Articular chondrocyte of knee joint (primary cell): Measurements from ENCODE around the gene CHRDL2. TPM values are rescaled to one million over a fixed set of nuclear protein-coding genes. Genes with fewer than 3 reads are reported as not detected.

ENCODE experiments used
- small RNA-seq: library from RNA; depleted of rRNA; stranded (forward); fragments of <200 nt; gene quantifications from one replicate; pipeline ENCODE3, GENCODE V24; 2012
- total RNA-seq: library from RNA; depleted of rRNA; stranded (reverse); fragments of >200 nt; gene quantifications from 2 replicates; pipeline ENCODE4 v1.2.3, GENCODE V29; 2012

The CHRDL2 gene, protein sequence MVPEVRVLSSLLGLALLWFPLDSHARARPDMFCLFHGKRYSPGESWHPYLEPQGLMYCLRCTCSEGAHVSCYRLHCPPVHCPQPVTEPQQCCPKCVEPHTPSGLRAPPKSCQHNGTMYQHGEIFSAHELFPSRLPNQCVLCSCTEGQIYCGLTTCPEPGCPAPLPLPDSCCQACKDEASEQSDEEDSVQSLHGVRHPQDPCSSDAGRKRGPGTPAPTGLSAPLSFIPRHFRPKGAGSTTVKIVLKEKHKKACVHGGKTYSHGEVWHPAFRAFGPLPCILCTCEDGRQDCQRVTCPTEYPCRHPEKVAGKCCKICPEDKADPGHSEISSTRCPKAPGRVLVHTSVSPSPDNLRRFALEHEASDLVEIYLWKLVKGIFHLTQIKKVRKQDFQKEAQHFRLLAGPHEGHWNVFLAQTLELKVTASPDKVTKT
- 0.39 TPM in 1 of 2 replicates, not detected in the other for total RNA-seq

DNA sequence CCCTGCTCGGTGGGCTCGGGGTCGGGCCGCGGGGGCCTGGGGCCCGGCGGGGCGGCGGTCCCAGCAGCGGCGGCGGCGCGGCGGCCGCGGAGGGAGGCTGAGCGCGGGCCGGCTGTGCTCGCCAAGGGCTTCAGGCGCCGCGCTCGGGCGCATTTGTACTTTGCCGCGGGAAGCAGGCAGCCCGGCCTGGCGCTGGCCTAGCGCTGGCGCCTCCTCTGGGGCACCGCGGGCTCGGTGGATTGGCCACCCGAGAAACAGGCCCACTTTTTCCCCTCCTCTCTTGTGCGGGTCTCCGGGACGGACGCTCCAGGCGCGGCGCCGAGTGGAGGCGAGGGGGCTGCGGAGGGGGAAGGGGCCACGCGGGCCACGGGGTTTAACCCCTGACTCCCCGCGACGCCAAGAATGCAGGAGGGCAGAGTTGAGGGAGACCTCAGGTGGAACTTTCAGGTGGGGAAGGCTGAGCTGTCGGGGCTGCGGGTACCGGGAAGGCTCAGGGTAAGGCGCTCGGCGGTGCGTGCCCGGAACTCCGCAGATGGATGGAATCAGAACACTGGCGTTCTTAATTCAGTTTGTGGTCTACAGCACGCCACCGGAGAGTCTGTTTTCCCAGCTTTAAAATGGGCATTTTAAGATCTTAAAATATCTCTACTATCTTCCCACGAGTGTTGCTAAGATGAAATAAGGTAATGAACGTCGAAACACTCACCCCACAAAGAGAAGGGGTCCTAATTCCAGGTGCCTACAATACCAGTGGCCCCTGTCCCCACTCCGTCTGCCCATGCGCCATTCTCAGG lies at the start of gene CHRDL2:
CHRDL2 (minus strand) TSS at position 126 of the 794 bp plus-strand sequence. CDS start 538 bp downstream, outside the sequence.

DNA sequence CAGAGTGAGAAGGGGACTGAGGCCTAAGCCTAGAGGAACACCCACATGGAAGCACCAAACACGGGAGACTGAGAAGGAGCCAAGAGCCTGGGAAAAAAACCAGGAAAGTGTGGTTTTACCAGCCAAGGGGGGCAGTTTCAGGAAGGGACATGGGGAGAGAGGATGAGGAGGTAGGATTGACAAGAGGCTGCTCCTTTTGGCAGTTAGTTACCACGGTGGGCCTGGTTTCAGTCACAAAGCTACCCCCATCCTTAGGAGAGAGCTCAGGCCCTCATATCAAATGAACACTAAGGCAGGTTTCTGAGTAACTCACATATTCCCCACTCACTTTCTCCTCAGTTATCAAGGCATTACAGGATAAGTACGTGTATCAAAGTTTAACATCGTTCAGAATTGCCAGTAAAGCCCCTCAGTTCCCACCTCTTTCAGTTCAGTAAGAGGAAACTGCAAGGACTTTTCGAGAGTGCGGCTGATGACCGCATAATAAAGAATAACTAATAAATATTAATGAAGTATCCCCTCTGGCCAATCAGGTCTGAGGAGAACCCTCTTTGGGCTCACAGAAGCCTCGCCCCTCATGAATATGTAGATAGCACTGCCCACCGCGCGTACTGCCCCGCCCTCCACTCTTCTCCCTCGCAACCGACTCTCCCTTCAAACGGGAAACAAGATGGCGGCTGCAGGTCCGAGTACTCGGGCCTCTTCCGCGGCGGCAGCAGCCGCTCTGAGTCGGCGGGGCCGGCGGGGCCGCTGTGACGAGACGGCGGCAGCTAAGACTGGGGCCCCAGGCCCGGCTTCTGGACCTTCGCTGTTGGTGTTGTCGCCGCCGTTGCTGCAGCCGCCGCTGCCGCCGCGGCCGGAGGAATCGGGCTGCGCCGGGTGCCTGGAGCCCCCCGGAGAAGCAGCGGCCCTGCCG lies 17.2 kb upstream of the CHRDL2 start, which contains the start of gene RNF169:
RNF169 (plus strand) TSS at position 639 of the 916 bp plus-strand sequence; CDS start at position 671, 32 bp downstream.

Small RNA genes lying within 50 kb of the gene (small RNA-seq; reads per million reads assigned to genes)
- gene MIR4696 (not detected), gene RANP3 (not detected), gene RN7SKP297 (not detected)

Other genes with a start within 250 kb of the CHRDL2 start
- 2.2 and 2.5 TPM in 2 replicates for gene LIPT2, start 237.7 kb downstream of the CHRDL2 start, total RNA-seq
- 17.0 and 18.4 TPM in 2 replicates for gene POLD3, start 138.8 kb downstream of the CHRDL2 start, total RNA-seq
- gene RNF169, start 17.4 kb upstream of the CHRDL2 start, total RNA-seq, result 35.7 and 39.6 TPM in 2 replicates
- gene XRRA1, start 217.7 kb upstream of the CHRDL2 start, total RNA-seq, result 11.4 and 29.3 TPM in 2 replicates
- 26.9 and 48.7 TPM in 2 replicates for gene SPCS2, start 217.8 kb upstream of the CHRDL2 start, total RNA-seq